HG02884 (cell line): ENCODE measurements around the gene VSTM1.
"Not testable (repeated sequence)": the region's sequence is repeated elsewhere in the genome, so short reads cannot be mapped to it uniquely, and the experiment has no call there.

ENCODE experiments used
- ATAC-seq: cut with Tn5 transposase; IDR thresholded peaks from one replicate; pipeline ENCODE4 v1.9.1; 2021; ENCODE audit warnings: mild to moderate bottlenecking, moderate library complexity; ENCODE audit not compliant: unreplicated experiment

The VSTM1 gene

GRCh38 chr19:54074851-54075250 lies 11.2 kb upstream of the VSTM1 start:
- no peak for ATAC-seq

DNA sequence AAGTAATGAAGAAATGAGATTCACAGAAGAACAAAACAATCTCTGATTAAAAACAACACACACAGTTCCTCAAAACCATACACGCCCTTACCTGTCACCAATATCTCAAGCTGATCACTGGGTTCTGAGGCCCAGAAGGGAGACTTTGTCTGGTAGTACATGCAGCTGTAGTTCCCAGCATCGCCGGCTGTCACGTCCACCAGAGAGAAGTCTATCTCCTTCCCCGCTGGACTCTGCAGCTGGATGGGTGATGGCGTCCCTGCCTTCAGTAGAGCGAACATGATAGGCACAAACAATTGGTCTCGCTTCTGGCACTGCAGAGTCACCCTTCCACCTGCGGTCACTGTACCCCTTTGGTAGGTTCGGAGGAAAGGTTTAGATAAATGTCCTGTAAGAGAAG lies 10.1 kb upstream of the VSTM1 start:
- ATAC-seq: no peak

DNA sequence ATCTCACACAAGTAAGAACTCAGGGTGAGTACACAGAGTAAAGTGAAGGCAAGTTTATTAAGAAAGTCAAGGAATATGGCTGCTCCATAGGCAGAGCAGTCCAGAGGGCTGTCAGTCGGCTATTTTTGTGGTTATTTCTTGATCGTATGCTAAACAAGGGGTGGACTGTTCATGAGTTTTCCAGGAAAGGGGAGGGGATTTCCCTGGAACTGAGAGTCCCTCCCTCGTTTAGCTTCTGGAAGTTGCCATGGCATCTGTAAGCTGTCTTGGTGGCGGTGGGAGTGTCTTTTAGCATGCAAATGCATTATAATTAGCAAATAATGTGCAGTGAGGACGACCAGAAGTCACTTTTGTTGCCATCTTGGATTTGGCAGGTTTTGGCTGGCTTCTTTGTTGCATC lies 5.8 kb upstream of the VSTM1 start:
- no peak for ATAC-seq

- ATAC-seq: no peak
Observed at GRCh38 chr19:54062643-54063042, 1.1 kb downstream of the VSTM1 start.

GRCh38 chr19:54047616-54048015 lies 16.1 kb downstream of the VSTM1 start:
- ATAC-seq: no peak

DNA sequence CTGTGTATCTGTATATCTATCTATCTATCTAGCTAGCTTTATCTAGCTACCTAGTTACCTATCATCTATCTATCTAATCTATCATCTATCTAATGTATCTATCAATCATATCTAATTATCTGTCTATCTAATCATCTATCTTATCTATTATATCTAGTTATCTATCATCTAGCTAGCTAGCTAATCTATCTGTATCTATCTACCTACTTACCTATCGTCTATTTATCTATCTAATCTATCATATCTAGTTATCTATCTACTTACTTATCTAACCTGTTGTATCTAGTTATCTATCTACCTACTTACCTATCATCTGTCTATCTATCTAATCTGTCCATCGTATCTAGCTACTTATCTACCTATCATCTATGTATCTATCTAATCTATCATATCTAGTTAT lies 17.9 kb downstream of the VSTM1 start:
- no peak for ATAC-seq

- ATAC-seq: no peak
Observed at GRCh38 chr19:54042989-54043388, 20.7 kb downstream of the VSTM1 start.

GRCh38 chr19:54041969-54042606 lies 21.6 kb downstream of the VSTM1 start:
- ATAC-seq: no peak

- ATAC-seq: no peak
Observed at GRCh38 chr19:54040003-54040402, 23.7 kb downstream of the VSTM1 start.

- ATAC-seq: not testable (repeated sequence)
Observed at GRCh38 chr19:54036542-54036941, 27.2 kb downstream of the VSTM1 start.

DNA sequence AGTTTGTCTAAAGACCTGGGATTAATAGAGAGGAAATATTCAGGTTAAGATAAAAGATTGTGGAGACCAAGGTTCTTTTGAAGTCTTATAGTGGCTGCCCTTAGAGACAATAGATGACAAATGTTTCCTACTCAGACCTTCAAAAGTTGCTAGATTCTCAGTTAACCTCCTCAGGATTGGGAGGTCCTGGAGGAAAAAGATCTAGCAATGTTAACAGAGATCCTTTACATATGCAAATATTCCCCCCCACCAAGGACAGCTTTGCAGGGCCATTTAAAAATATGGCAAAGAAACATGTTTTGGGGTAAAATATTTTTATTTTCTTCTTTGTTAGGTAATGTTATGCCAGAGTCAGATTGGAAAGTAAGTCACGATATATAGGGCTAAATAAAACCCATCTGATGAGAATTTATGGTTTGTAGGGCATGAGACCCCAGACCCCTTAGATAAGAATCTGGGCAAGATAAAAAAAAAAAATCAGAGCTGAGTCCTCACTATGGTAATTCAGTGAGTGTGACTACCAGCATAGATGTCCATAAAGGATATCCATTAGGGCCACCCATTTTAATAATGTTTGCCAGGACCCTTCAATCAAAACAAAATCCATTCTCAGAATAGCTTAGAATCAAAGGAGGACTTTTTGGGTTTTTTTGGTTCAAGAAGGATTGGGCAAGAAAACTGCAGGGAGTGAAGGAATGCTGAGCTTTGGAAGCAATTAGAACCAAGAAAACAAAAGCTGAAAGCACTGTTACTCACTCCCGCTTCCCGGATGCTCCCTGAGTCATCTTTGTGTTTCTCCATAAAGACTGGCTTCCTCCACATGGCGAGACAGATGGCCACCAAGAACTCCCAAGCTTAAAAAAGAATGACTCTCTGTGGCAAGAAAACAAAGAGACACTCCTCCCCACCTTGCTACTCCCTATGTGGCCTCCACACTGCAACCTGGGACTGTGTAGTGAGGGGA lies 28.2 kb downstream of the VSTM1 start:
- ATAC-seq: no peak

DNA sequence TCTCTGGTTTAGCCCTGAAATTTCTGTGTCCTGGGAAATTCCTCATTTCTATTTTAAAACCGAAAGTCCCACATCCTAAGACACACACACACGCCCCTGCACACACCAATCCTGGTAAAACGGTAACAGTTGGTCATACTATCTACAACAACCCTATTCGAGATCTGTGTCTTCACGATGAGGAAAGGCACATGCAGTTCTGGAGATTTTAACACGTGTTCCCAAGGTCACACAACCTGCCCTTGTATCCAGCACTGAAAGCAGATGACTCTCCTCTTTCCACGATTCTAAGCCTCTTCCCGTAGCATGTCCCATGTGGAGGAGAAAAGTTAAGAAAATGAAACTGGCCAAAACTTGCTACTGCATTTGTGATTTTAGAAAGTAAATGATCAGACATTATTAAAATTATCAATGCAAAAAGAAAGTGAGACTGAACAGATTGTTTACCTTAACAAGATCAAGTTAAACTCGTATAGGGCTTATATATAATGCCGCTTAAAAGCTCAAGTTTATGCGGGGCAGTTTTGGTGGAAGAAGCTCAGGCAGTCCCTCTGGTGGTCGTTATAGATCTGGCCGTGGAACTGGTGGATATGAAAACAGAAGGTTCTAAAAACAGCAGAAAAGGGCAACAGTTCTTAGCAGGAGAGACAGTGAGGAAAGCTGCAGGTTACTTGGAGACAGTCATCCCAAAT lies 32.7 kb downstream of the VSTM1 start:
- ATAC-seq: no peak

- no peak for ATAC-seq
Observed at GRCh38 chr19:54029930-54030490, 33.7 kb downstream of the VSTM1 start.

GRCh38 chr19:54029301-54029700 lies 34.4 kb downstream of the VSTM1 start:
- no peak for ATAC-seq

DNA sequence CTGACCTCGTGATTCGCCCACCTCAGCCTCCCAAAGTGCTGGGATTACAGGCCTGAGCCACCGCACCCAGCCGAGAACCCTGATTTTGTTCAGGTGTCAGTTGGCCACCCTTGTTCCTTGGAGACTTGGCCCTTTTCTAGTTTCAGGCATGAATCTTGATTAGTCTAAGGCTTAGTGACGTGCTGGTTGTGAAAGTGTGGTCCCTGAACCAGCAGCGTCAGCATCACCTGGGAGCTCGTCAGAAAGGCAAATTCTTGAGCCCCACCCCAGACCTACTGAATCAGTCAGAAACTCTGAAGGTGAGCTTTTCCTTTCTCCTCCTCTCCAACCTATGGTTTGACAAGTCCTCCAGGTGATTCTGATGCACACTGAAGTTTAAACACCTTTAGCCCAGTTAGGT lies 37.0 kb downstream of the VSTM1 start:
- ATAC-seq: no peak

DNA sequence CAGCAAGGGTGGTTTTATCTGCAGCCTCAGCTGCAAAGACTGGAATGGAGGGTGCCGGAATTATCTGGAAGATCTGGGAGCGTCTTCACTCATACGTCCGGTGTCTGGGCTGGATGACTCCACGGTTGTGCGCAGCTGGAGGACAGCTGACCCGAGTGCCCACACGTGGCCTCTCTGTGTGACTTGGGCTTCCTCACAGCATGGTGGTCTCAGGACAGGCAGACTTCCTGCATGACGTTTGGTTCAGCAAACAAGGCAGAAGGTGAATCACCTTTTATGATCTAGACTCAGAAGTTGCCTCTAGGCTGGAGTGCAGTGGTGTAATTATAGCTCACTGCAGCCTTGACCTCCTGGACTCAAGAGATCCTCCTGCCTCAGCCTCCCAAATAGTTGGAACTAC lies 39.0 kb downstream of the VSTM1 start:
- no peak for ATAC-seq

GRCh38 chr19:54023191-54023590 lies 40.5 kb downstream of the VSTM1 start:
- no peak for ATAC-seq

- ATAC-seq: no peak
Observed at GRCh38 chr19:54021932-54022331, 41.8 kb downstream of the VSTM1 start.

- no peak for ATAC-seq
Observed at GRCh38 chr19:54021363-54021762, 42.3 kb downstream of the VSTM1 start.

- no peak for ATAC-seq
Observed at GRCh38 chr19:54017261-54017660, 46.4 kb downstream of the VSTM1 start.

DNA sequence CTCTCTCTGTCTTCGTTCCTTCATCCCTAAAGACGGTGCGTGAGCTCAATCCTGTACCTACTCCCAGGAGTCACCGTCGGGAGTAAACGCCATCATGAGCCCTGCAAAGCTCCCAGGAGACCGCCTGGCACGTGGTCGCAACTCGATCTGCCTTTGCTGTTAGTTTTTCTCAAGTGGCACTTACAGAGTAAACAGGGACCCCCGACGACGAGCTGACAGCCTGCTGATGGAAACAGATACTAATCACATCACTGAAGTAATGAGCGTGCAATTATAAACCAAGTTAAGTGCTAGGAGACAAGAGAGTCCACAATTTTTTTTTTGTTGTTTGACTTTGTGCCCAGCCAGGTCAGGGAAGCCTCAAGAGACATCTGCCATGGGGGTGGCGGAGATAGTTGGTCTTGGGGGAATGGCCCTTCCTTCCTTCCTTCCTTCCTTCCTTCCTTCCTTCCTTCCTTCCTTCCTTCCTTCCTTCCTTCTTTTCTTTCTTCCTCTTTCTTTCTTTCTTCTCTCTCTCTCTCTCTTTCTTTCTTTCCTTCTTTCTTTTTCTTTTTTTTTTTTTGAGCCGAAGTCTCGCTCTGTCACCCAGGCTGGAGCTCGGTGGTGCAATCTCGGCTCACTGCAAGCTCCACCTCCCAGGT lies 48.7 kb downstream of the VSTM1 start:
- ATAC-seq: no peak
